GM21367 (cell line): ENCODE results near the gene XIRP1.
"Not testable (repeated sequence)": the region's sequence is repeated elsewhere in the genome, so short reads cannot be mapped to it uniquely, and the experiment has no call there.

ENCODE experiments used
- ATAC-seq: cut with Tn5 transposase; IDR thresholded peaks from one replicate; pipeline ENCODE4 v1.9.1; 2021; ENCODE audit not compliant: unreplicated experiment

Gene XIRP1

GRCh38 chr3:39185959-39186691 is 6.3 kb downstream of the XIRP1 start:
- ATAC-seq = no peak

GRCh38 chr3:39185326-39185958 is 7.0 kb downstream of the XIRP1 start:
- ATAC-seq = no peak

GRCh38 chr3:39184968-39185285 is 7.5 kb downstream of the XIRP1 start:
- ATAC-seq = no peak

GRCh38 chr3:39184081-39184967 is 8.1 kb downstream of the XIRP1 start:
- ATAC-seq = no peak

- ATAC-seq = no peak
These were observed 8.9 kb downstream of the XIRP1 start for GRCh38 chr3:39183211-39184080.

GRCh38 chr3:39181408-39182335 is 10.7 kb downstream of the XIRP1 start:
- no peak for ATAC-seq

GRCh38 chr3:39180546-39181346 is 11.6 kb downstream of the XIRP1 start:
- peak; percentile 88 for ATAC-seq

- ATAC-seq = no peak
These were observed 12.2 kb downstream of the XIRP1 start for GRCh38 chr3:39180183-39180545.

GRCh38 chr3:39178553-39178952 is 13.8 kb downstream of the XIRP1 start:
- ATAC-seq = no peak

- no peak for ATAC-seq
These were observed 14.6 kb downstream of the XIRP1 start for GRCh38 chr3:39177708-39178332.

- no peak for ATAC-seq
These were observed 16.2 kb downstream of the XIRP1 start for GRCh38 chr3:39176025-39176714.

GRCh38 chr3:39173318-39174125 is 18.9 kb downstream of the XIRP1 start:
- no peak for ATAC-seq

- no peak for ATAC-seq
These were observed 20.5 kb downstream of the XIRP1 start for GRCh38 chr3:39171860-39172259.

- not testable (repeated sequence) for ATAC-seq
These were observed 21.5 kb downstream of the XIRP1 start for GRCh38 chr3:39170877-39171276.

GRCh38 chr3:39170461-39170860 is 21.9 kb downstream of the XIRP1 start:
- ATAC-seq = no peak

- no peak for ATAC-seq
These were observed 22.7 kb downstream of the XIRP1 start for GRCh38 chr3:39169712-39170111.

GRCh38 chr3:39168156-39168780 is 24.1 kb downstream of the XIRP1 start:
- ATAC-seq = no peak
